Smooth muscle cell (in vitro differentiated cells): ENCODE measurements around the gene GPT2. TPM values are rescaled to one million over a fixed set of nuclear protein-coding genes. Genes with fewer than 3 reads are reported as not detected.

Source experiments
- DNase-seq: peaks from one replicate; lab custom pipeline; 2025; ENCODE audit not compliant: unreplicated experiment; lab: John Stamatoyannopoulos, UW
- H2AFZ ChIP-seq: fragments of 200-600 bp; sonication (generic); 2 replicates; pipeline ENCODE4 v1.6.0; 2016; ENCODE audit warnings: antibody characterized with exemption, low read depth, mild to moderate bottlenecking
- H3F3A ChIP-seq: fragments of 200-600 bp; sonication (generic); 2 replicates; pipeline ENCODE4 v1.6.0; 2017; ENCODE audit warnings: antibody characterized with exemption, low read depth
- H3K27ac ChIP-seq: fragments of 200-600 bp; sonication (generic); 2 replicates; pipeline ENCODE4 v1.5.1; 2016; ENCODE audit warnings: low read depth, mild to moderate bottlenecking
- H3K27me3 ChIP-seq: fragments of 200-600 bp; sonication (generic); 2 replicates; pipeline ENCODE4 v1.6.1; 2016; ENCODE audit warnings: low read depth, mild to moderate bottlenecking
- H3K36me3 ChIP-seq: fragments of 200-600 bp; sonication (generic); 2 replicates; pipeline ENCODE4 v1.5.1; 2016; ENCODE audit warnings: low read depth
- H3K4me1 ChIP-seq: fragments of 200-600 bp; sonication (generic); 2 replicates; pipeline ENCODE4 v1.5.1; 2016; ENCODE audit warnings: low read depth
- H3K4me2 ChIP-seq: fragments of 200-600 bp; sonication (generic); 2 replicates; pipeline ENCODE4 v1.6.0; 2016; ENCODE audit warnings: mild to moderate bottlenecking
- H3K4me3 ChIP-seq: fragments of 200-600 bp; sonication (generic); 2 replicates; pipeline ENCODE4 v1.5.1; 2016; ENCODE audit warnings: mild to moderate bottlenecking
- H3K79me2 ChIP-seq: fragments of 200-600 bp; sonication (generic); 2 replicates; pipeline ENCODE4 v1.6.0; 2016; ENCODE audit warnings: low read depth, mild to moderate bottlenecking
- H3K9ac ChIP-seq: fragments of 200-600 bp; sonication (generic); 2 replicates; pipeline ENCODE4 v1.6.0; 2016; ENCODE audit warnings: low read depth
- H3K9me3 ChIP-seq: fragments of 200-600 bp; sonication (generic); replicated peaks from 2 replicates; pipeline ENCODE4 v1.5.1; 2016; ENCODE audit warnings: low read depth
- H4K20me1 ChIP-seq: fragments of 200-600 bp; sonication (generic); 2 replicates; pipeline ENCODE4 v1.6.0; 2016; ENCODE audit warnings: low read depth
- WGBS: methylation state at CpG from one replicate; pipeline ENCODE4 v1.1.7; 2016; ENCODE audit warnings: low lambda C conversion rate; 5-methylcytosine and 5-hydroxymethylcytosine counted together
- polyA plus RNA-seq: library from polyadenylated mRNA; unstranded; fragments of >200 nt; fragmentation: Nextera tagmentation; extraction: Ambion mirVana; gene quantifications from 2 replicates; pipeline ENCODE4 v1.2.1, GENCODE V29; 2016
- total RNA-seq: library from RNA; depleted of rRNA; stranded (reverse); fragments of >200 nt; gene quantifications from 2 replicates; pipeline ENCODE4 v1.2.3, GENCODE V29; 2014
- TF ChIP-seq, protein P1 (sequence below): fragments of 200-600 bp; sonication (generic); IDR thresholded peaks from 2 replicates; pipeline ENCODE4 v1.5.1; 2017; ENCODE audit warnings: borderline replicate concordance, mild to moderate bottlenecking, antibody characterized with exemption; ENCODE audit not compliant: insufficient read depth, poor library complexity, severe bottlenecking

The GPT2 gene, protein sequence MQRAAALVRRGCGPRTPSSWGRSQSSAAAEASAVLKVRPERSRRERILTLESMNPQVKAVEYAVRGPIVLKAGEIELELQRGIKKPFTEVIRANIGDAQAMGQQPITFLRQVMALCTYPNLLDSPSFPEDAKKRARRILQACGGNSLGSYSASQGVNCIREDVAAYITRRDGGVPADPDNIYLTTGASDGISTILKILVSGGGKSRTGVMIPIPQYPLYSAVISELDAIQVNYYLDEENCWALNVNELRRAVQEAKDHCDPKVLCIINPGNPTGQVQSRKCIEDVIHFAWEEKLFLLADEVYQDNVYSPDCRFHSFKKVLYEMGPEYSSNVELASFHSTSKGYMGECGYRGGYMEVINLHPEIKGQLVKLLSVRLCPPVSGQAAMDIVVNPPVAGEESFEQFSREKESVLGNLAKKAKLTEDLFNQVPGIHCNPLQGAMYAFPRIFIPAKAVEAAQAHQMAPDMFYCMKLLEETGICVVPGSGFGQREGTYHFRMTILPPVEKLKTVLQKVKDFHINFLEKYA
- total RNA-seq: 16.9 and 21.4 TPM in 2 replicates
- polyA plus RNA-seq: 26.9 and 29.3 TPM in 2 replicates

- under 1% methylated on average over 71 of the region's 75 CpGs for WGBS
- no peaks in the 10 kb centered on the region for H3K36me3 ChIP-seq
- peaks cover 18% of the 10 kb centered on the region for H3K4me1 ChIP-seq
- H3K9me3 ChIP-seq: no peaks in the 10 kb centered on the region
- DNase-seq: peak; percentile 93
- H3K79me2 ChIP-seq: peaks cover 45% of the 10 kb centered on the region
- H2AFZ ChIP-seq: peak within 1 kb of the TSS; percentile 95
- peak within 1 kb of the TSS; percentile 96 for H3K4me2 ChIP-seq
- H3K27me3 ChIP-seq: no peaks in the 10 kb centered on the region
- H3K27ac ChIP-seq: peak within 1 kb of the TSS; percentile 77
- H4K20me1 ChIP-seq: peaks cover 29% of the 10 kb centered on the region
- TF ChIP-seq, protein P1, sequence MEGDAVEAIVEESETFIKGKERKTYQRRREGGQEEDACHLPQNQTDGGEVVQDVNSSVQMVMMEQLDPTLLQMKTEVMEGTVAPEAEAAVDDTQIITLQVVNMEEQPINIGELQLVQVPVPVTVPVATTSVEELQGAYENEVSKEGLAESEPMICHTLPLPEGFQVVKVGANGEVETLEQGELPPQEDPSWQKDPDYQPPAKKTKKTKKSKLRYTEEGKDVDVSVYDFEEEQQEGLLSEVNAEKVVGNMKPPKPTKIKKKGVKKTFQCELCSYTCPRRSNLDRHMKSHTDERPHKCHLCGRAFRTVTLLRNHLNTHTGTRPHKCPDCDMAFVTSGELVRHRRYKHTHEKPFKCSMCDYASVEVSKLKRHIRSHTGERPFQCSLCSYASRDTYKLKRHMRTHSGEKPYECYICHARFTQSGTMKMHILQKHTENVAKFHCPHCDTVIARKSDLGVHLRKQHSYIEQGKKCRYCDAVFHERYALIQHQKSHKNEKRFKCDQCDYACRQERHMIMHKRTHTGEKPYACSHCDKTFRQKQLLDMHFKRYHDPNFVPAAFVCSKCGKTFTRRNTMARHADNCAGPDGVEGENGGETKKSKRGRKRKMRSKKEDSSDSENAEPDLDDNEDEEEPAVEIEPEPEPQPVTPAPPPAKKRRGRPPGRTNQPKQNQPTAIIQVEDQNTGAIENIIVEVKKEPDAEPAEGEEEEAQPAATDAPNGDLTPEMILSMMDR: no peak
- peak within 1 kb of the TSS; percentile 68 for H3K9ac ChIP-seq
- H3K4me3 ChIP-seq: peak within 1 kb of the TSS; percentile 93
- peaks cover 15% of the 10 kb centered on the region for H3F3A ChIP-seq
Measured at GRCh38 chr16:46883690-46884512, at the start of gene GPT2. TSS of gene GPT2 (plus strand) at chr16:46884362. CDS start at chr16:46884716, 354 bp downstream.

DNA sequence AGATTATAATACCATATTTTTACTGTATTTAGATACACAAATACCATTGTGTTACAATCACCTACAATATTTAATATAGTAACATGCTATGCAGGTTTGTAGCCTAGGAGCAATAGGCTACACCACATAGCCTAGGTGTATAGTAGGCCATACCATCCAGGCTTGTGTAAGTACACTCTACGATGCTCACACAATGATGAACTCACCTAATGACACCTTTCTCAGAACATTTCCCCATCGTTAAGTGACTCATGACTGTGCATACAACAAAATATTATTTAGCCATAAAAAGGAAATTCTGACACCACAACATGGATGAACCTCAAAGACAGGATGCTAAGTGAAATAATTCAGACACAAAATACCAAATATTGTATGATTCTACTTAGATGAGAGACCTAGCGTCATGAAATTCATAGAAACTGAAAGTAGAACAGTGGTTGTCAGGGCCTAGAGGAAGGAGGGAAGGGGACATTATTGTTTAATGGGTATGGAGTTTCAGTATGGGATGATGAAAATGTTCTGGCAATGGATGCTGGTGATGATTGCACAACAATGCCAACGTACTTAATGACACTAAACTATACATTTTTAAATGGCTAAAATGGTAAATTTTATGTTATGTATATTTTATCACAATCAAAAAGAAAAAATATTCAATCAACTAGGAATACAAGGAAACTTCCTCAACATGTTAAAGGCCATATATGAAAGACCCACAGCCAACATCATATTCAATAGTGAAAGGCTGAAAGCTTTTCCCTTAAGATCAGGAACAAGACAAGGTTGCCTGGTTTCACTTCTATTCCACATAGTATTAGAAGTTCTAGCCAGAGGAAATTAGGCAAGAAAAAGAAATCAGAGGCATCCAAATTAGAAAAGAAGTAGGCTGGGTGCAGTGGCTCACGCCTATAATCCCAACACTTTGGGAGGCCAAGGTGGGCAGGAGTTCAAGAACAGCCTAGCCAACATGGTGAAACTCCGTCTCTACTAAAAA is 47.3 kb upstream of the GPT2 start:
- 87% methylated on average over 6 of the region's 6 CpGs for WGBS
- no peaks in the 10 kb centered on the region for H3K4me1 ChIP-seq

DNA sequence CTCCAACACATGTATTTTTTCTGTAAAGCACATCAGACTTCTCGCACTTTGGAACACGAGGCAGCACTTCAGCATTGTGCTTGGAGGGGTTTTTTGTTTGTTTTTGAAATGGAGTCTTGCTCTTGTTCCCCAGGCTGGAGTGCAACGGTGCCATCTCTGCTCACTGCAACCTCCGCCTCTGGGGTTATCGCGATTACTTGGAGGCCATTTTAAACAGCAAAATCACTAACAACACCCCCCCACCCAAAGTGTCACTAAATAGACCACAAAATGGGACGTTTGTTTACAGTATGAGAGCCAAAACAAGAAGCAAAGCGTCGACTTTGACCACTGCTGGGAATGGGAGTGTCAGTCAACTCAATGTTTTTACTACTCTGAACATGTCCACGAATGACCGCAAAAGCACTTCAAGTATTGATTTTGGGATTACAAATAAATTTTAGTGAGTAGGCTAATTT is 44.1 kb upstream of the GPT2 start:
- TF ChIP-seq, protein P1: no peak
- Histone ChIP-seq H3K27me3 (no peaks in the 10 kb centered on the region), H3K36me3 (no peaks in the 10 kb centered on the region), H3K4me3 (no peak overlapping the region), H3K4me2 (no peak overlapping the region), H3K27ac (no peak overlapping the region), H3F3A (no peaks in the 10 kb centered on the region), H3K9me3 (no peaks in the 10 kb centered on the region), H3K79me2 (no peaks in the 10 kb centered on the region), H3K9ac (no peak overlapping the region), H4K20me1 (no peaks in the 10 kb centered on the region), H2AFZ (no peak overlapping the region), H3K4me1 (no peaks in the 10 kb centered on the region)
- DNase-seq: no peak
- WGBS: 84% methylated on average over 11 of the region's 11 CpGs

More for the DNA sequence above, 47.3 kb upstream of the GPT2 start:
- TF ChIP-seq, protein P1: no peak
- no peak overlapping the region for H3K9ac ChIP-seq
- no peak overlapping the region for H3K4me3 ChIP-seq
- H3K9me3 ChIP-seq: no peaks in the 10 kb centered on the region
- no peaks in the 10 kb centered on the region for H3K36me3 ChIP-seq
- no peak overlapping the region for H3K27ac ChIP-seq
- no peak overlapping the region for H2AFZ ChIP-seq
- H3K79me2 ChIP-seq: no peaks in the 10 kb centered on the region
- no peak overlapping the region for H3K4me2 ChIP-seq
- no peak for DNase-seq
- H4K20me1 ChIP-seq: no peaks in the 10 kb centered on the region
- no peaks in the 10 kb centered on the region for H3K27me3 ChIP-seq
- no peaks in the 10 kb centered on the region for H3F3A ChIP-seq
